Liver (tissue), 9 donors: ENCODE measurements around the gene RAD51B. TPM values are rescaled to one million over a fixed set of nuclear protein-coding genes. Genes with fewer than 3 reads are reported as not detected.

ENCODE experiments used
- DNase-seq: peaks from one replicate; pipeline ENCODE4 v3.0.0-alpha.2; 2017; ENCODE audit warnings: low spot score
- H3K27ac ChIP-seq, 2 donors: one replicate each; pipeline ENCODE4 v1.7.0; 2013; ENCODE audit warnings: inconsistent platforms in 2 of 2, low read length in 2 of 2, control low read depth in 1 of 2, low read depth in 1 of 2, mild to moderate bottlenecking in 1 of 2
- H3K27me3 ChIP-seq, 4 donors: one replicate each; pipeline versions ENCODE4 v1.6.1 to v1.7.0; 2013; ENCODE audit warnings: low read length in 3 of 4, inconsistent platforms in 1 of 4, mild to moderate bottlenecking in 1 of 4, moderate library complexity in 1 of 4; ENCODE audit not compliant: control insufficient read depth in 4 of 4, insufficient read depth in 4 of 4
- H3K36me3 ChIP-seq, 4 donors: one replicate each; pipeline versions ENCODE4 v1.6.1 to v1.7.0; 2013; ENCODE audit warnings: low read length in 3 of 4, mild to moderate bottlenecking in 3 of 4, low read depth in 1 of 4, moderate library complexity in 1 of 4; ENCODE audit not compliant: control insufficient read depth in 4 of 4, insufficient read depth in 3 of 4
- H3K4me1 ChIP-seq, 4 donors: one replicate each; pipeline versions ENCODE4 v1.6.1 to v1.7.0; 2013; ENCODE audit warnings: low read length in 3 of 4, mild to moderate bottlenecking in 3 of 4, moderate library complexity in 1 of 4; ENCODE audit not compliant: control insufficient read depth in 4 of 4, insufficient read depth in 4 of 4
- H3K4me3 ChIP-seq, 3 donors: one replicate each; pipeline versions ENCODE4 v1.6.1 to v1.7.0; 2013; ENCODE audit warnings: low read length in 3 of 3, control low read depth in 1 of 3, low read depth in 1 of 3, mild to moderate bottlenecking in 1 of 3
- H3K9ac ChIP-seq, 2 donors: one replicate each; pipeline ENCODE4 v1.7.0; 2013; ENCODE audit warnings: low read length in 2 of 2, mild to moderate bottlenecking in 2 of 2, moderate library complexity in 2 of 2, control low read depth in 1 of 2, low read depth in 1 of 2
- H3K9me3 ChIP-seq, 4 donors: one replicate each; pipeline versions ENCODE4 v1.6.1 to v1.7.0; 2013; ENCODE audit warnings: low read length in 3 of 4; ENCODE audit not compliant: control insufficient read depth in 4 of 4
- ATF3 ChIP-seq: IDR thresholded peaks from 2 replicates; pipeline ENCODE4 v1.6.1; 2016; ENCODE audit warnings: antibody characterized with exemption
- CTCF ChIP-seq: fragments of 150-350 bp; IDR thresholded peaks from 2 replicates; pipeline ENCODE4 v1.5.1; 2017; ENCODE audit warnings: improper control_type of control experiment, low read depth, low read length; ENCODE audit not compliant: missing input control
- EGR1 ChIP-seq, 2 donors: IDR thresholded peaks; 2 replicates each; pipeline ENCODE4 v1.6.1; 2016 to 2018; ENCODE audit warnings: antibody characterized with exemption in 2 of 2, low read depth in 2 of 2
- FOXA1 ChIP-seq: IDR thresholded peaks from 2 replicates; pipeline ENCODE4 v1.6.1; 2016; ENCODE audit warnings: antibody characterized with exemption
- FOXA2 ChIP-seq: IDR thresholded peaks from 2 replicates; pipeline ENCODE4 v1.6.1; 2016; ENCODE audit warnings: antibody characterized with exemption
- GABPA ChIP-seq, 2 donors: IDR thresholded peaks in 1 of 2; conservative IDR thresholded peaks in 1 of 2; 2 replicates each; pipeline ENCODE4 v1.6.1; 2016; ENCODE audit warnings: antibody characterized with exemption in 2 of 2, mild to moderate bottlenecking in 1 of 2, moderate library complexity in 1 of 2
- HNF4A ChIP-seq, 2 donors: conservative IDR thresholded peaks; 2 replicates each; pipeline ENCODE4 v1.6.1; 2016; ENCODE audit warnings: antibody characterized with exemption in 2 of 2, mild to moderate bottlenecking in 2 of 2
- HNF4G ChIP-seq: IDR thresholded peaks from 2 replicates; pipeline ENCODE4 v1.6.1; 2016; ENCODE audit warnings: antibody characterized with exemption
- JUND ChIP-seq, 2 donors: IDR thresholded peaks; 2 replicates each; pipeline ENCODE4 v1.6.1; 2016; ENCODE audit warnings: antibody characterized with exemption in 2 of 2
- NR2F2 ChIP-seq: IDR thresholded peaks from 2 replicates; pipeline ENCODE4 v1.6.1; 2016; ENCODE audit warnings: antibody characterized with exemption
- RAD21 ChIP-seq, 2 donors: IDR thresholded peaks; 2 replicates each; pipeline ENCODE4 v1.6.1; 2016; ENCODE audit warnings: antibody characterized with exemption in 2 of 2, mild to moderate bottlenecking in 2 of 2
- REST ChIP-seq: IDR thresholded peaks from 2 replicates; pipeline ENCODE4 v1.6.1; 2016; ENCODE audit warnings: antibody characterized with exemption, mild to moderate bottlenecking
- RXRA ChIP-seq, 2 donors: IDR thresholded peaks; 2 replicates each; pipeline ENCODE4 v1.6.1; 2017 to 2018; ENCODE audit warnings: antibody characterized with exemption in 2 of 2, mild to moderate bottlenecking in 1 of 2
- SP1 ChIP-seq: IDR thresholded peaks from 2 replicates; pipeline ENCODE4 v1.6.1; 2018; ENCODE audit warnings: antibody characterized with exemption, mild to moderate bottlenecking
- TAF1 ChIP-seq: conservative IDR thresholded peaks from 2 replicates; pipeline ENCODE4 v1.6.1; 2016; ENCODE audit warnings: antibody characterized with exemption, mild to moderate bottlenecking
- YY1 ChIP-seq: IDR thresholded peaks from 2 replicates; pipeline ENCODE4 v1.6.1; 2016; ENCODE audit warnings: antibody characterized with exemption, mild to moderate bottlenecking
- WGBS: extraction: QIAGEN DNeasy Blood & Tissue Kit; methylation state at CpG from one replicate; pipeline ENCODE4 v1.1.7; 2013; 5-methylcytosine and 5-hydroxymethylcytosine counted together
- polyA plus RNA-seq, 2 donors: library from polyadenylated mRNA; stranded (reverse) in 1 of 2; unstranded in 1 of 2; fragments of 200-250 nt in 1 of 2; fragments of >200 nt in 1 of 2; fragmentation: Nextera tagmentation in 1 of 2; extraction: Ambion mirVana in 1 of 2; gene quantifications; one replicate each; pipeline versions ENCODE4 v1.2.1 to v1.2.3, GENCODE V29; 2013 to 2015
- total RNA-seq, 2 donors: library from RNA; depleted of rRNA; stranded (reverse); fragments of >200 nt; gene quantifications; one replicate each; pipeline ENCODE4 v1.2.3, GENCODE V29; 2014
- TF ChIP-seq, protein P1 (sequence below): IDR thresholded peaks from 2 replicates; pipeline ENCODE4 v1.6.1; 2016; ENCODE audit warnings: antibody characterized with exemption
- TF ChIP-seq, protein P2 (sequence below): IDR thresholded peaks from 2 replicates; pipeline ENCODE4 v1.6.1; 2016; ENCODE audit warnings: antibody characterized with exemption
- donor health status: healthy.
- donor health status: healthy.
- donor health status: healthy.
- donor health status: healthy.
- donor health status: healthy.

The RAD51B gene
- total and polyA plus RNA-seq, 4 donors = 0.81 to 12.9 (median 2.4) TPM

DNA sequence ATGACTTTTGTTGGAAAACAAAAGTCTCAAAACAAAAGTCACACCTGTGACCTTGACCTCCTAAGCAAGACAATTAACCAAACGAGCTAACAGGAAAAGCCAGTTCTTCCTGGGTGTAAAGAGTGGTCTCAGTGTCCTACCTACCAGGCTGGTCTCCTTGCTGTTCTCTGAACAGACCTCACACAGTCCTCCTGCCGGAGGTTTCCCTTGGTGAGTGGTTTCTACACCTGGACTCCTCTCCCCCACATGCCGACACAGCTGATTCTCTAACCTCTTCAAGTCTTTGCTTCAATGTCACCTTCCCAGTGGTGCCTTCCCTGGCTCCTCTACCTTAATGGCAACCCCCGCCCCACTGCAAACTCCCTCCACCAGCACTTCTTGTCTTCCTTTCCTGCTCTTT, 734.7 kb downstream of the RAD51B start:
- no peaks in the 10 kb centered on the region for H3K27me3 ChIP-seq
- WGBS = 88% methylated on average over 4 of the region's 4 CpGs
- no peak overlapping the region for H3K4me3 ChIP-seq
- no peaks in the 10 kb centered on the region for H3K9me3 ChIP-seq
- no peaks in the 10 kb centered on the region for H3K36me3 ChIP-seq
- peak; percentile 25 for DNase-seq
- no peak for TF ChIP-seq YY1
- TF ChIP-seq EGR1 (IDR thresholded peaks at IDR 0.05; ENCODE audit: low read depth in 2 of 2) = no peak
- TF ChIP-seq HNF4A (conservative IDR thresholded peaks at IDR 0.05) = no peak
- no peak for TF ChIP-seq RXRA (IDR thresholded peaks at IDR 0.05)
- no peak for TF ChIP-seq NR2F2
- no peak for TF ChIP-seq GABPA (IDR thresholded peaks at IDR 0.05 in 1 of 2, conservative IDR thresholded peaks at IDR 0.05 in 1 of 2)
- no peak for TF ChIP-seq SP1
- no peak for TF ChIP-seq RAD21 (IDR thresholded peaks at IDR 0.05)
- TF ChIP-seq JUND (IDR thresholded peaks at IDR 0.05) = no peak
- TF ChIP-seq, protein P1, sequence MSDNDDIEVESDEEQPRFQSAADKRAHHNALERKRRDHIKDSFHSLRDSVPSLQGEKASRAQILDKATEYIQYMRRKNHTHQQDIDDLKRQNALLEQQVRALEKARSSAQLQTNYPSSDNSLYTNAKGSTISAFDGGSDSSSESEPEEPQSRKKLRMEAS = no peak
- no peak for TF ChIP-seq FOXA2
- no peak for TF ChIP-seq CTCF
- no peak for TF ChIP-seq REST
- no peak for TF ChIP-seq HNF4G
- no peak for TF ChIP-seq ATF3
- TF ChIP-seq TAF1 = no peak
- no peak for TF ChIP-seq FOXA1
- TF ChIP-seq, protein P2, sequence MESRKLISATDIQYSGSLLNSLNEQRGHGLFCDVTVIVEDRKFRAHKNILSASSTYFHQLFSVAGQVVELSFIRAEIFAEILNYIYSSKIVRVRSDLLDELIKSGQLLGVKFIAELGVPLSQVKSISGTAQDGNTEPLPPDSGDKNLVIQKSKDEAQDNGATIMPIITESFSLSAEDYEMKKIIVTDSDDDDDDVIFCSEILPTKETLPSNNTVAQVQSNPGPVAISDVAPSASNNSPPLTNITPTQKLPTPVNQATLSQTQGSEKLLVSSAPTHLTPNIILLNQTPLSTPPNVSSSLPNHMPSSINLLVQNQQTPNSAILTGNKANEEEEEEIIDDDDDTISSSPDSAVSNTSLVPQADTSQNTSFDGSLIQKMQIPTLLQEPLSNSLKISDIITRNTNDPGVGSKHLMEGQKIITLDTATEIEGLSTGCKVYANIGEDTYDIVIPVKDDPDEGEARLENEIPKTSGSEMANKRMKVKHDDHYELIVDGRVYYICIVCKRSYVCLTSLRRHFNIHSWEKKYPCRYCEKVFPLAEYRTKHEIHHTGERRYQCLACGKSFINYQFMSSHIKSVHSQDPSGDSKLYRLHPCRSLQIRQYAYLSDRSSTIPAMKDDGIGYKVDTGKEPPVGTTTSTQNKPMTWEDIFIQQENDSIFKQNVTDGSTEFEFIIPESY = no peak
- no peak overlapping the region for H3K27ac ChIP-seq
- H3K9ac ChIP-seq = no peak overlapping the region
- H3K4me1 ChIP-seq = peaks cover 0 to 11% (median 3%) of the 10 kb centered on the region in 4 donors
